Endodermal cell (in vitro differentiated cells): ENCODE measurements around the gene P2RY2. TPM values are rescaled to one million over a fixed set of nuclear protein-coding genes. Genes with fewer than 3 reads are reported as not detected.
"Not testable (repeated sequence)": the region's sequence is repeated elsewhere in the genome, so short reads cannot be mapped to it uniquely, and the experiment has no call there.

Source experiments
- DNase-seq: peaks from one replicate; pipeline ENCODE4 v3.0.0-alpha.2; 2017
- H3K27ac ChIP-seq: 2 replicates; pipeline ENCODE4 v1.5.1; 2013; ENCODE audit warnings: mild to moderate bottlenecking, low read depth, low read length, moderate library complexity
- H3K27me3 ChIP-seq: 2 replicates; pipeline ENCODE4 v1.6.1; 2013; ENCODE audit warnings: mild to moderate bottlenecking, low read length, moderate library complexity; ENCODE audit not compliant: insufficient read depth, control insufficient read depth, poor library complexity, severe bottlenecking
- H3K36me3 ChIP-seq: 2 replicates; pipeline ENCODE4 v1.7.0; 2013; ENCODE audit warnings: mild to moderate bottlenecking, low read length, moderate library complexity; ENCODE audit not compliant: control insufficient read depth, insufficient read depth
- H3K4me1 ChIP-seq: one replicate; pipeline ENCODE4 v1.7.0; 2013; ENCODE audit warnings: low read length; ENCODE audit not compliant: control insufficient read depth, insufficient read depth
- H3K4me3 ChIP-seq: 2 replicates; pipeline ENCODE4 v1.5.1; 2013; ENCODE audit warnings: mild to moderate bottlenecking, low read length, moderate library complexity
- H3K9ac ChIP-seq: 2 replicates; pipeline ENCODE4 v1.6.1; 2013; ENCODE audit warnings: mild to moderate bottlenecking, low read length, moderate library complexity; ENCODE audit not compliant: poor library complexity, severe bottlenecking; ENCODE audit errors: extremely low read depth
- H3K9me3 ChIP-seq: 2 replicates; pipeline ENCODE4 v1.6.1; 2013; ENCODE audit warnings: mild to moderate bottlenecking, low read length, moderate library complexity; ENCODE audit not compliant: control insufficient read depth
- H3K27ac Mint-ChIP-seq: 2 replicates; pipeline ENCODE4 v1.8.0; 2020; ENCODE audit warnings: mixed read lengths
- H3K27me3 Mint-ChIP-seq: 2 replicates; pipeline ENCODE4 v1.8.0; 2021; ENCODE audit warnings: mild to moderate bottlenecking, mixed read lengths; ENCODE audit not compliant: insufficient read depth
- H3K36me3 Mint-ChIP-seq: 2 replicates; pipeline ENCODE4 v1.8.0; 2020; ENCODE audit warnings: low read depth, mixed read lengths
- H3K4me1 Mint-ChIP-seq: 2 replicates; pipeline ENCODE4 v1.8.0; 2020; ENCODE audit warnings: mixed read lengths
- H3K4me3 Mint-ChIP-seq: 2 replicates; pipeline ENCODE4 v1.8.0; 2020; ENCODE audit warnings: mild to moderate bottlenecking, moderate library complexity, mixed read lengths
- H3K9me3 Mint-ChIP-seq: 2 replicates; pipeline ENCODE4 v1.8.0; 2020; ENCODE audit warnings: mild to moderate bottlenecking, mixed read lengths
- CTCF ChIP-seq: fragments of 200-600 bp; sonication (generic); conservative IDR thresholded peaks from 2 replicates; pipeline ENCODE4 v1.5.0; 2021; ENCODE audit warnings: antibody characterized with exemption, mild to moderate bottlenecking
- WGBS, 2 experiments: methylation state at CpG; one replicate each; pipeline versions ENCODE4 v1.1.5 to v1.1.7; 2013; ENCODE audit warnings: missing lambda C conversion rate in 2 of 2, mixed read lengths in 1 of 2; ENCODE audit not compliant: insufficient coverage in 1 of 2, insufficient read length in 1 of 2; 5-methylcytosine and 5-hydroxymethylcytosine counted together
- total RNA-seq, 2 donors: library from RNA; stranded (reverse); fragmentation: NEBNext Ultra II Directional in 1 of 2; extraction: Animal tissue kit (Norgen Biotek cat#: 25700) in 1 of 2; gene quantifications; 2 replicates in 1 of 2; 3 replicates in 1 of 2; pipeline ENCODE4 v1.2.1, GENCODE V29; 2021

The P2RY2 gene
- total RNA-seq, 2 donors from 2014 or later: 0.60 to 0.62 TPM

GRCh38 chr11:73197348-73197747 lies 20.7 kb upstream of the P2RY2 start:
- H3K27me3 ChIP-seq: no peaks in the 10 kb centered on the region
- H3K4me1 Mint-ChIP-seq: peaks cover 31% of the 10 kb centered on the region
- H3K27me3 Mint-ChIP-seq: no peaks in the 10 kb centered on the region
- WGBS, 2 experiments: 90 to 100% methylated on average over 2 to 4 of the region's 4 CpGs
- no peak overlapping the region for H3K27ac Mint-ChIP-seq
- H3K9me3 ChIP-seq: no peaks in the 10 kb centered on the region
- H3K4me3 ChIP-seq: no peak overlapping the region
- peak; percentile 22 for DNase-seq
- no peak overlapping the region for H3K4me3 Mint-ChIP-seq
- no peak overlapping the region for H3K27ac ChIP-seq
- no peaks in the 10 kb centered on the region for H3K9me3 Mint-ChIP-seq
- H3K36me3 ChIP-seq: no peaks in the 10 kb centered on the region
- no peak overlapping the region for H3K9ac ChIP-seq
- H3K36me3 Mint-ChIP-seq: no peaks in the 10 kb centered on the region
- H3K4me1 ChIP-seq: peaks cover 16% of the 10 kb centered on the region
- no peak for TF ChIP-seq CTCF

GRCh38 chr11:73197787-73198186 lies 20.3 kb upstream of the P2RY2 start:
- WGBS, 2 experiments: 92 to 97% methylated on average over 7 of the region's 7 CpGs
- H3K36me3 Mint-ChIP-seq, H3K9ac ChIP-seq, H3K27ac Mint-ChIP-seq, H3K27me3 ChIP-seq, H3K4me3 Mint-ChIP-seq, H3K9me3 ChIP-seq, H3K27me3 Mint-ChIP-seq, H3K9me3 Mint-ChIP-seq, H3K4me3 ChIP-seq, H3K36me3 ChIP-seq, H3K27ac ChIP-seq: not testable (repeated sequence)
- DNase-seq: peak; percentile 25
- H3K4me1 ChIP-seq: peaks cover 16% of the 10 kb centered on the region
- peaks cover 31% of the 10 kb centered on the region for H3K4me1 Mint-ChIP-seq

GRCh38 chr11:73198677-73199076 lies 19.4 kb upstream of the P2RY2 start:
- Histone ChIP-seq H3K9me3 (no peaks in the 10 kb centered on the region), H3K27me3 (no peaks in the 10 kb centered on the region), H3K4me3 (no peak overlapping the region), H3K27ac (no peak overlapping the region), H3K36me3 (no peaks in the 10 kb centered on the region), H3K4me1 (peaks cover 16% of the 10 kb centered on the region), H3K9ac (no peak overlapping the region)
- Mint-ChIP-seq H3K36me3 (no peaks in the 10 kb centered on the region), H3K27me3 (no peaks in the 10 kb centered on the region), H3K27ac (peak overlapping the region; percentile 78), H3K9me3 (no peaks in the 10 kb centered on the region), H3K4me3 (no peak overlapping the region), H3K4me1 (peaks cover 31% of the 10 kb centered on the region)
- 62 to 74% methylated on average over 3 of the region's 3 CpGs for WGBS, 2 experiments
- peak; percentile 73 for DNase-seq
- TF ChIP-seq CTCF: no peak

- Histone ChIP-seq H3K4me1 (peaks cover 16% of the 10 kb centered on the region), H3K27ac (no peak overlapping the region), H3K4me3 (no peak overlapping the region), H3K9ac (no peak overlapping the region), H3K36me3 (no peaks in the 10 kb centered on the region), H3K27me3 (no peaks in the 10 kb centered on the region), H3K9me3 (no peaks in the 10 kb centered on the region)
- no peaks in the 10 kb centered on the region for H3K9me3 Mint-ChIP-seq
- TF ChIP-seq CTCF: no peak
- H3K4me3 Mint-ChIP-seq: no peak overlapping the region
- 63 to 75% methylated on average over 2 of the region's 4 CpGs for WGBS, 2 experiments
- H3K36me3 Mint-ChIP-seq: no peaks in the 10 kb centered on the region
- H3K4me1 Mint-ChIP-seq: peaks cover 31% of the 10 kb centered on the region
- no peak overlapping the region for H3K27ac Mint-ChIP-seq
- peak; percentile 20 for DNase-seq
- no peaks in the 10 kb centered on the region for H3K27me3 Mint-ChIP-seq
These were observed 18.6 kb upstream of the P2RY2 start for GRCh38 chr11:73199446-73199845.
